Ectodermal cell (in vitro differentiated cells): Measurements from ENCODE around the gene NRG3.

ENCODE experiments used
- H3K27ac ChIP-seq: 2 replicates; pipeline ENCODE4 v1.7.0; 2013; ENCODE audit warnings: mild to moderate bottlenecking, low read depth, low read length; ENCODE audit not compliant: insufficient read depth, poor library complexity, severe bottlenecking
- H3K27me3 ChIP-seq: 2 replicates; pipeline ENCODE4 v1.7.0; 2013; ENCODE audit warnings: mild to moderate bottlenecking, low read length; ENCODE audit not compliant: insufficient read depth, control insufficient read depth, poor library complexity, severe bottlenecking
- H3K36me3 ChIP-seq: one replicate; pipeline ENCODE4 v1.7.0; 2013; ENCODE audit warnings: low read length; ENCODE audit not compliant: control insufficient read depth, insufficient read depth
- H3K4me1 ChIP-seq: one replicate; pipeline ENCODE4 v1.7.0; 2013; ENCODE audit warnings: low read length; ENCODE audit not compliant: control insufficient read depth, insufficient read depth
- H3K4me3 ChIP-seq: 2 replicates; pipeline ENCODE4 v1.7.0; 2013; ENCODE audit warnings: low read depth, low read length, control low read depth; ENCODE audit not compliant: insufficient read depth
- H3K9me3 ChIP-seq: 2 replicates; pipeline ENCODE4 v1.7.0; 2013; ENCODE audit warnings: mild to moderate bottlenecking, low read length, moderate library complexity; ENCODE audit not compliant: control insufficient read depth
- WGBS, 2 experiments: methylation state at CpG; one replicate each; pipeline ENCODE4 v1.1.7; 2013; ENCODE audit warnings: missing lambda C conversion rate in 2 of 2; 5-methylcytosine and 5-hydroxymethylcytosine counted together

The NRG3 gene

GRCh38 chr10:82191653-82192052 lies 316.7 kb downstream of the NRG3 start:
- 92 to 97% methylated on average over 2 of the region's 2 CpGs for WGBS, 2 experiments
- Histone ChIP-seq H3K27me3 (no peaks in the 10 kb centered on the region), H3K4me1 (no peaks in the 10 kb centered on the region), H3K27ac (no peak overlapping the region), H3K9me3 (no peaks in the 10 kb centered on the region), H3K4me3 (no peak overlapping the region), H3K36me3 (no peaks in the 10 kb centered on the region)

GRCh38 chr10:82192665-82193064 lies 317.7 kb downstream of the NRG3 start:
- no peaks in the 10 kb centered on the region for H3K36me3 ChIP-seq
- WGBS, 2 experiments: 95 to 96% methylated on average over 2 of the region's 2 CpGs
- no peaks in the 10 kb centered on the region for H3K27me3 ChIP-seq
- H3K9me3 ChIP-seq: no peaks in the 10 kb centered on the region
- no peak overlapping the region for H3K4me3 ChIP-seq
- H3K4me1 ChIP-seq: no peaks in the 10 kb centered on the region
- H3K27ac ChIP-seq: no peak overlapping the region

DNA sequence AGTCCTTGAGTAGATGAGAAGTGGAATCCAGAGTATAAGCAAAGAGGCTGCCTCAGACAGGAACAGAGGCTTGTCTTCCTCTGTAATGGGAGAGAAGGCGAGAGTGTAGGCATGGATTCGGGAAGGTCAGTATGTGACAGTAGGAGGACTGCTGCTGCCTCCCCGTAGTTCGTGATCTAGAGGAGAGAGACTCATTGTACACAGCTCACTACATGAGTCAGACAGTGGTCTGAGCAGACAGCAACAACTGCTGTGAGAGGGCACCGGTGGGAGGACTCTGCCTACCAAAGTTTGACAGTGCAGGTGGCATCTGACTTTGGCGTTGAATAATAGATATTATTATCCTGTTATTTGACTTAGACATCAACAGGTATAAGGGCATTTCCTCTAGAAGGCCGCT lies 319.4 kb downstream of the NRG3 start:
- Histone ChIP-seq H3K27ac (no peak overlapping the region), H3K27me3 (no peaks in the 10 kb centered on the region), H3K4me3 (no peak overlapping the region), H3K36me3 (no peaks in the 10 kb centered on the region), H3K9me3 (no peaks in the 10 kb centered on the region), H3K4me1 (no peaks in the 10 kb centered on the region)
- WGBS, 2 experiments: 91 to 96% methylated on average over 6 to 7 of the region's 7 CpGs

- Histone ChIP-seq H3K4me1 (peaks cover 10% of the 10 kb centered on the region), H3K27ac (no peak overlapping the region), H3K27me3 (no peaks in the 10 kb centered on the region), H3K9me3 (no peaks in the 10 kb centered on the region), H3K4me3 (no peak overlapping the region), H3K36me3 (no peaks in the 10 kb centered on the region)
- WGBS, 2 experiments: 96 to 100% methylated on average over 2 of the region's 2 CpGs
Observed at GRCh38 chr10:82206831-82207230, 331.8 kb downstream of the NRG3 start.

DNA sequence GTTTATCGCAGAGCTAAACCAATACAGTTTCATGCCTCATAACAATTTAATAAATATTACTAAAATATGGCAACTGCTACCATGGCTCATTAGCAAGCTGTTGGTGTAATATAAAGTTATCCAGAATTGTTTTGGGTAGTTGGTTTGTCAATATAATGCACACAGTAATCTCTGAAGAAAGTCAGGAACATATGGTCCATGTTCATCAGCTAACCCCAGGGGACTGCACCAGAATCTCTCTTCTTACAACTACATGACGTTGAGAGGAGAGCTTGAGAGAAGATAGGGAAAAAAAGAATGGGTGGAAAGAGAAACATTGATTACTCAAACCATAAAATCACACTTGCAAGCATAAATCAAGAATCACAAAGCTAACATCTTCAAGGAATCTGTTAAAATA lies 333.7 kb downstream of the NRG3 start:
- Histone ChIP-seq H3K4me1 (peaks cover 10% of the 10 kb centered on the region), H3K4me3 (no peak overlapping the region), H3K27me3 (no peaks in the 10 kb centered on the region), H3K27ac (no peak overlapping the region), H3K36me3 (no peaks in the 10 kb centered on the region), H3K9me3 (no peaks in the 10 kb centered on the region)
- 100% methylated on average over 1 of the region's 2 CpGs; no CpG with 5 or more reads in 1 of the 2 experiments for WGBS, 2 experiments

GRCh38 chr10:82210331-82210730 lies 335.3 kb downstream of the NRG3 start:
- 94 to 97% methylated on average over 2 of the region's 2 CpGs for WGBS, 2 experiments
- no peak overlapping the region for H3K4me3 ChIP-seq
- H3K27me3 ChIP-seq: no peaks in the 10 kb centered on the region
- no peaks in the 10 kb centered on the region for H3K36me3 ChIP-seq
- no peaks in the 10 kb centered on the region for H3K9me3 ChIP-seq
- H3K27ac ChIP-seq: no peak overlapping the region
- H3K4me1 ChIP-seq: peaks cover 10% of the 10 kb centered on the region

DNA sequence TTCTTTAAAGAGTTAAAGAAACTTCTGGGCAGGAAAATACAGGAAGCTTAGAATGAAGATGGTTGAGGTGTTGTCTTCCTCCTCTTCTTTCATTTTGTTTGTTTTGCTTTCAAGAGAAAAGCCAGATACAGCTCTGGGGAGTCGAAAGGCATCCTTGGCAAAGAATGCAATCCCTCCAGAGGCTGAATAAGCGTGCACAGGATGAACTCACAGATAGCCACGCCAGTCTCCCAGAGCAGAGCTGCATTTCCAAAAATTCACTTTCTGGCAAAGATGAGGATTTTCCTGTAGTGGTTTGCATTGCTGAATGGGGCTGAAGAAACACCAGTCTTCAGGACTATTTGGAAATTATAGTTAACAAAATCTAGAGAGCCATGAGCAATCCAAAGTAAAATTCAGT lies 336.4 kb downstream of the NRG3 start:
- 58 to 64% methylated on average over 3 of the region's 3 CpGs for WGBS, 2 experiments
- H3K4me3 ChIP-seq: no peak overlapping the region

DNA sequence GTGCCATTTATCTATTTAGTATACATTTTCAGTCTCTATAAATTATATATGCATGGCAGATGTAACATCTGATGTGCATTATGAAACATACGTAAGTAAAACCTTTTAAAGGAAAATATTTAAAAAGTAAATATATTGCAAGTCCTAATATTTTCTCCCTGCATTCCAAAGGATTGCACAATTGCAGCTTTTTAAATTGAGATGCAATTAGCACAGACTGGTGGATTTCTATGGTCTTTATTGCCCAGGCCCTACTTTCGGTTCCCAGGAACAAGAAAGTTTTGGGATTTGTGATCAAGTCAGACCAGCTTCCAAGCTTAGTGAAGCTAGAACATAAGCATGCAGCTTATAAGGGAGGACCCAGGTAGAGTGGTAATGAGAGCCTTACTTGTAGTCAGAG lies 337.8 kb downstream of the NRG3 start:
- 56 to 67% methylated on average over 1 to 2 of the region's 2 CpGs for WGBS, 2 experiments
- H3K27me3 ChIP-seq: no peaks in the 10 kb centered on the region
- H3K4me1 ChIP-seq: peaks cover 10% of the 10 kb centered on the region
- no peak overlapping the region for H3K4me3 ChIP-seq
- no peaks in the 10 kb centered on the region for H3K9me3 ChIP-seq
- H3K36me3 ChIP-seq: no peaks in the 10 kb centered on the region
- no peak overlapping the region for H3K27ac ChIP-seq

More for the DNA sequence above, 336.4 kb downstream of the NRG3 start:
- Histone ChIP-seq H3K27ac (no peak overlapping the region), H3K4me1 (peaks cover 10% of the 10 kb centered on the region), H3K36me3 (no peaks in the 10 kb centered on the region), H3K27me3 (no peaks in the 10 kb centered on the region), H3K9me3 (no peaks in the 10 kb centered on the region)

- Histone ChIP-seq H3K9me3 (no peaks in the 10 kb centered on the region), H3K4me1 (peaks cover 10% of the 10 kb centered on the region), H3K27ac (no peak overlapping the region), H3K4me3 (no peak overlapping the region), H3K36me3 (no peaks in the 10 kb centered on the region), H3K27me3 (no peaks in the 10 kb centered on the region)
- WGBS, 2 experiments: 91 to 92% methylated on average over 3 to 5 of the region's 5 CpGs
Observed at GRCh38 chr10:82213784-82214183, 338.8 kb downstream of the NRG3 start.

- Histone ChIP-seq H3K27me3 (no peaks in the 10 kb centered on the region), H3K4me1 (no peaks in the 10 kb centered on the region), H3K4me3 (no peak overlapping the region), H3K27ac (no peak overlapping the region), H3K9me3 (no peaks in the 10 kb centered on the region), H3K36me3 (no peaks in the 10 kb centered on the region)
Observed at GRCh38 chr10:82221056-82221455, 346.1 kb downstream of the NRG3 start.

GRCh38 chr10:82221601-82222149 lies 346.7 kb downstream of the NRG3 start:
- H3K9me3 ChIP-seq: no peaks in the 10 kb centered on the region

More at GRCh38 chr10:82221601-82222149, 346.7 kb downstream of the NRG3 start:
- 65 to 73% methylated on average over 2 of the region's 2 CpGs for WGBS, 2 experiments
- H3K27me3 ChIP-seq: no peaks in the 10 kb centered on the region
- no peak overlapping the region for H3K27ac ChIP-seq
- no peaks in the 10 kb centered on the region for H3K4me1 ChIP-seq
- H3K36me3 ChIP-seq: no peaks in the 10 kb centered on the region
- H3K4me3 ChIP-seq: no peak overlapping the region
